SHP77 treated with DMSO at 0.1 percent for 48 hours (cell line): ENCODE measurements around the gene THEM5.
A peak's percentile ranks its signal among the peaks of the same experiment; 100 is the strongest.

ENCODE experiments used
- DNase-seq: peaks from one replicate; lab custom pipeline; 2025; lab: John Stamatoyannopoulos, UW

Gene THEM5

GRCh38 chr1:151819976-151820623 is 33.4 kb downstream of the THEM5 start:
- no peak for DNase-seq

DNA sequence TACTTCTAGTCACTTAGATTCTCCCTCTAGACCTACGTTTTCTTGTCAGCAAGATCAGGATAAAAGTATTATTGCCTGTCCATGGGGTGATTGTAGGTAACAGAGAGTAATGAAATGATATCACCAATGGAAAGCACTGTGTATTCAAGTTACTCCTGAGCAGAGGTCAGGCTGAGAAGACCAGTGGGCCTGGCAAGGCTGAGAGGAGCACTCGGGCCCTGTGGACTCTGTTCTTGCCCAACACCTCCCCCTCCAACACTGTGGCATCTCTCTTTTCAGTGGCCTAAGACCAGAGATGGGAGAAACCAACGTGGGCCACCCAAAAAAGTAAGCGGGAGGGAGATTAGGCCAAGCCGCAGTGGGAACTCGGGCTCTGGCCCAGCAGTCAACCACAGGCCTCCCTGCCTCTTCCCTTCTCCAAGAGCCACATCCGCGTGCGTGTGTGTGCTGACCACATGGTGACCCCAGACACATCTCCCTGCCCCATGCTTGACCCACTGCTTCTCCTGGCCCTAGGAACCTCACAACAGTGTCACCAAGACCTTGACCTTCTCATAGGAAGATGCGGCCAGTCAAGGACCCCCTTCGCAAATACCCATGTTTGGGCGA is 34.2 kb downstream of the THEM5 start:
- DNase-seq, result no peak

DNA sequence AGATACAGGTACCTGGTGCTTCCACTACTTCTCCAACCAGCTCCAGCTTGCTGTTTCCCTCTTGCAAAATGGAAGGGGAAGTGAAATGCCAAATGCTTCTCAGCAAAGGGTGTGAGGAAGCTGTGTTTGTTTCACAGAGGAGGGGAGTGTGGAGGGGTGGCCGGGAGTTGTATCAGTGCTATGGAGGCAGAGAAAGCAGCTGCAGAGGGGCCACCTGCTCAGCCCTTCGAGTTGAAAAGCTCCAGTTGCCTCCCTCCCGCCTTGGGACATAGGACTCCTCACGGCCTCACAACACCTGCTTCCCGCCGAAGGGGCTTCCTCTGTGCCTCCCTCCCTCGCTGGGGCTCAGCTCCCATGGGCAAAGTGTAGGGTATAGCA is 36.2 kb downstream of the THEM5 start:
- peak; percentile 56 for DNase-seq

DNA sequence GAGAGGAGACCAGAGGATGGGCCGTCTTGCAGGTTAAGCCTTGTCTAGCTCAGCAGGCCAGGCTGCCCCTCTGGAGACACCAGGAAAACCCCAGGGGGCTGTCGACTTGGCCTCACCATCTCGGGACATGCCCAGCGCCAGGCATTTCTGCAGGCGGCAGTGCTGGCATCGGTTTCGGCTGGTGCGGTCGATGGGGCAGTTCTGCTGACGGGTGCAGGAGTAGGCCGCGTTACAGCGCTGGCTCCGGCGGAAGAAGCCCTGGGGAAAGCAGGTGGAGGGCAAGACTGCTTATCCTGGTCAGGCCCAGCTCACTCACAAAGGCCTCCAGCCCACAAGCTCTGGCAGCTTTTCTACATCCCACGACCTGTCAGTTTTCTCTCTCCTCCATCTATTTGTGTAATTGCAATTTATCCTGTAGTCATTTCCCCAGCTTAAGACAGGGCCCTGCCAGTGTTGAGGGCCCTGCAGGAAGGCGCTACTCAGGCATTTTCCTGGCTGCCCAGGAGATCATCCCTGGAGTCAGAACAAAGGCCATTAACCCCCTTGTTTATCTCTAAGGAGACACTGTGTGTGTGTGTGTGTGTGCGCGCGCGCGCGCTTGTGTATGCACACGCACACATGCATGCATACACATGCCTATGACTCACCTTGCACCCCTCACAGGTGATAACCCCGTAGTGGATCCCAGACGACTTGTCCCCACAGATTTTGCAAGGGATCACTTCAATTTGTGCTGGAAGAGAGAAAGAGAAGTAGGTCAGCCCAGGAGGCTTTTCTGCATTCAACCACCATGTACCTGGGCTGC is 36.8 kb downstream of the THEM5 start:
- no peak for DNase-seq

DNA sequence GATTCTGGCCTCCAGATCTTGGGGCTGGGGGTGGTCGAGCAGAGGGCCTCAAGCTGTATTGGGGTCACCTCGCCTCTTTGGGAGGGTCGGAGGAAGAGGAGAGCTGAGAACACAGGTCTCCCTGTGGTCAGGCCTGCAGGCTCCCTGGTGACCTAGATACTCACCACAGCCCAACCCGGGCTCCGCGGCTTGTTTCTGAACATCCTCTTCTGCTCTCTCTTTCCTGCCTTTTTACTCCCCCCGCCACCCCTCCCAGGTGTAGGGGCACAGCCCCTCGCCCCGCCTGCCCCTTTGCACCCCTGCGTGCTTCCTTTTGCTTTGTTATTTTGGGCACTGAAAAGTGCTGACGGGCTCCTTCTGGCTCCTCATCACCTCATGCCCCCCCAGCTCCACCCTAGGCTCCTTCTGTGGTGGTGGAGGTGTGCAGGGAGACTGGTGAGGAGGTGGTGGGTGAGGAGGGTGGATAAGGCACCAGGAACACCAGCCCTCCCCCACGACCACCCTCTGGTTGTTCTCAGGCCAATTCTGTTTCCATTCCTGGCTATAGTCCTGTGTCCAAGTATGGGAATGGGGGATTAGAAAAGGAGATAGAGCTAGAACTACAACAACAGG is 37.7 kb downstream of the THEM5 start:
- no peak for DNase-seq

DNA sequence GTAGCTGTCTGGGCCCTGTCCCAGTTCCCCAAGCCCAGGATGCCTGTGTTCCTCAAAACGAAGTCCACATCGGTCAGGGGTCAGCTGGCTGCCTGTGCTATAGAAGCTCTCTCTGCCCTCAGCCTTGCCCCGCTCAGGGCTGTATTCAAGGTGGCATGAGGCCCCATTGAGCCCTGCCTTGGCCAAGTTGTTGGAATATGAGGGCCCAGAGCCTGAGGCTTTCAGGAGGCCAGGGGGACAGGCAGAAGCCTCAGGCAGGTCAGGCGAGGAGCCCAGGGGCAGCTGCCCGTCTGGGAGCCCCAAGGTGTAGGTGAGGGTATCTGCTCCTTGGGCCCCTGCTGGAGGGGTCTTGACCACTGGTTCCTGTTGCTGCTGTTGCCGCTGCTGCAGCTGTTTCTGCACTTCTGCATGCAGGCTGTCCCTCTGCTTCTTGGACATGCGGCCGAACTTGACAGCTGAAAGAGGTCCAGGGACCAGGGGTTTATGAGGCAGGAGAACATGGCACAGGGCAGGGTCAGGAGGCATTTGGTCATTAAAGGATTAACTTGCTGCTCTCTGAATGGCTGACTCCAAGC is 38.5 kb downstream of the THEM5 start:
- DNase-seq, result no peak

GRCh38 chr1:151814426-151814825 is 39.1 kb downstream of the THEM5 start:
- no peak for DNase-seq

DNA sequence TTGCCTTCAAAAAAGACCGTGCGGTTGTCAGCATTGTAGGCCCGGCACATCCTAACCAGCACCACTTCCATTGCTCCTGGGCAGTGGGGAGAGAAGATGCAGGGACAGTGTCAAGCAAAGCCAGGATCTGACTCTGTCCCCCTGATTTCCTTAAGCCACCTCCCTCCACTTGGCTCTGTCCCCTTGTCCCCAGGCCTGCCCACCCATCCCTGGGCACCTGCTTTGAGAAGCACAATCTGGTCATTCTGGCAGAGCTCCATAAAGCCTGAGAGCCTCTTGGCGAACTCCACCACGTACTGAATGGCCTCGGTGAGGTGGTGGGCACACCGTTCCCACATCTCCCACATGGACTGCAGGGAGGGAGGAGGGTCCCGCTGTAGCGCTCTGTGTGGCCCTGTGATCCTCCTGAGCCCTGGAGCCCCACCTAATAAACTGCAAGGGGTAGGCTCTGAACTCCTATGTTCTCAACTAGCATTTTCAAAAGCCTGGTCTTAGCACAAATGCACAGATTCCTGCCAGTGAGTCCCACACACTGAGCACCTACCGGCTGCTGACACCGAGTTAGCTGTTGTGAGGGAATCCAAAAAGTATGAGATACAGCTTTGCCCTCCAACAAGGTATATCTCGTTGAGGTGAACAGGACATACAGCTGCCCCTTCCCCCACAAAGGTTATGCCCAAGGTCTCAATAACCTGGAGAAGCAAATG is 40.1 kb downstream of the THEM5 start:
- DNase-seq, result no peak

GRCh38 chr1:151811181-151811580 is 42.3 kb downstream of the THEM5 start:
- no peak for DNase-seq

GRCh38 chr1:151809985-151810556 is 43.4 kb downstream of the THEM5 start:
- DNase-seq, result no peak

DNA sequence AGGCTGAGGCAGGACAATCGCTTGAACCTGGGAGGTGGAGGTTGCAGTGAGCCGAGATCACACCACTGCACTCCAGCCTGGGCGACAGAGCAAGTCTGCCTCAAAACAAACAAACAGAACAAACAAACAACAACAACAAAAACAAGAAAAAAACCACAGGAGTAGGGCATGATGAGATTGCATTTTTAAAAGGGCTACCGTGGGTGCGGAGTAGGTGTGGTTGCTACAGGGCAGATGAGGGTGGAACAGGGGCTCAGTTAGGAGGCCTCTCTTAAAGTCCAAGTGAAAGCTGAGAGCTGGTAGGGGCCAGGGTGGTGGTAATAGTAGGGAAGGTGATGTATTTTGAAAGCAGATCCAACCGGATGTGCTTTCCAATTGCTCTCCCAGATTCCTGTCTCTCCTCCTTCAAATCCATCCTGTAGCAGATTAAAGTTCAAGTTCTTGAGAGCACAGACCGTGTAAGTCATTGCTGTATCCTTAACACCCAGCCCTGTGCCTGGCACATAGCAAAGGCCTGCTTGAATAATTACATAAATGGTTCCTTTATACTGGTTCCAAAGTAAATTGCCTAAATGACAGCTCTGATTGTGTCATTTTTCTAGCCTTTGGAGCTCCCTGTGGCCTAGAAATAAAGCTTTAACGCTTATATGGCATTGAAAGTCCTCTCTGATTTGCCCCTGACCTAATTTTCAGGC is 44.1 kb downstream of the THEM5 start:
- no peak for DNase-seq

DNA sequence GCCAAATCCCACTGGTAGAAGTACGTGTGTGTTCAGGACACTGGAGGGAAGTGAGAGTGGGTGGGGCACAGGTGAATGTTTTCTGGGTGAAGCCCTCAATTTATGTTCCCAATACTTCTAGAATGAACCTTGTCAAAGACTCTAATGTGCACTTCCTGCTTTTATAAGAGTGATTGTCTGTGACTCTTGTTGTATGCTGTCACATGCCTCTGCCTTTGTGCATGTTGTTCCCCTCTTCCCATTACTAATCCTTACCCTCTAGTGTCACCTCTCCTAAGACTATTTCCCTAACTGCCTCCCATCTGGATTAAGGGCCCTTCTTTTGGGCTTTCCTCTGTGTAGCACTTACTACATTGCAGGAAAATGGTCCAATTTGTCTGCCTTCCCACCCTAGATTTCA is 45.7 kb downstream of the THEM5 start:
- DNase-seq, result no peak

GRCh38 chr1:151807131-151807530 is 46.4 kb downstream of the THEM5 start:
- DNase-seq, result no peak

GRCh38 chr1:151806170-151806569 is 47.3 kb downstream of the THEM5 start:
- no peak for DNase-seq

- DNase-seq, result no peak
Observed at GRCh38 chr1:151805066-151805820, 48.3 kb downstream of the THEM5 start, which contains the start of gene LINGO4. Gene LINGO4 (minus strand): TSS chr1:151805419. CDS start chr1:151802704, 2,715 bp downstream.

- no peak for DNase-seq
Observed at GRCh38 chr1:151803915-151804314, 49.6 kb downstream of the THEM5 start.

DNA sequence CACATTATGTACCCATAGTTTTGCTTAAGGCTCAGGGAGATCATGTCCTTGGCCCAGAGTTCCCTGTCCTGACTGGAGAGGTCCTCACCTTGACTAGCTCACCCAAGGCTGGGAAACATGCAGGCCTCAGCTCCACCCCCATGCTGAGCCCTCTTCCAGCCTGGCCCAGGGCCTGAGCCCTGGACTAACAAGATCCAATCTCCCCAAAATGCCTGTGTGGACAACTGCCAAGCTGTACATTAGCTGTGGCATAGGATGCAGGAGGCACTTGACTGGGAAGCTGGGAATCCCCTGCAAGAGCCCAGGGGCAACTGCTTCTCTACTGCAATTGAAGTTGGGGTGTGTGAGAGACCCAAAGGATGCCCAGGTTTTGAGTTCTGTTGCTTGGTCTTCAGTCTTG is 50.3 kb downstream of the THEM5 start:
- DNase-seq, result no peak

- DNase-seq, result no peak
Observed at GRCh38 chr1:151802372-151802771, 51.1 kb downstream of the THEM5 start.

DNA sequence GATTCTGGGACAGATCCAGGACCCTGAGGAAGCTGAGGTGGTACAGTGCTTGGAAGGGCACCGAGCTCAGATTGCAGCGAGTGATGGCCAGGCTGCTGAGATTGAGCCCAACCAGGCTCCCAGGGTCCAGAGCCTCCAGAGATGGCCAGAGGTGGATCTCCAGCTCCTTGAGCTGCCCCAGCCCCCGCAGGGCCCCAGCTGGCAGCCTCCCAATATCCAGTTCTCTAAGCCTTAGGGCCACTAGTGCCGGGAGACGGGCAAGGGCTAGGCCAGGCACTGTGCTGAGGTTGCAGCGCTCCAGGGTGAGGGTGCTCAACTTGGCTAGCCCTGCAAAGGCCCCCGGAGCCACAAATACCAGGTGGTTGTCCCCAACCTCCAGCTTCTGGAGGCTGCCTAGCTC is 51.7 kb downstream of the THEM5 start:
- DNase-seq, result no peak

- no peak for DNase-seq
Observed at GRCh38 chr1:151801310-151801820, 52.1 kb downstream of the THEM5 start.
